GM23338 (cell line): ENCODE results near the gene GJC1. TPM values are rescaled to one million over a fixed set of nuclear protein-coding genes. Genes with fewer than 3 reads are reported as not detected.

Experiments
- ATAC-seq: fragments of 200-7000 bp; cut with Tn5 transposase; 3 replicates; pipeline ENCODE4 v1.9.1; 2020
- DNase-seq: peaks from one replicate; pipeline ENCODE4 v3.0.0-alpha.2; 2015; ENCODE audit warnings: low spot score
- H2AFZ ChIP-seq: fragments of 200-600 bp; sonication (generic); 2 replicates; pipeline ENCODE4 v1.8.0; 2016; ENCODE audit warnings: antibody characterized with exemption, mild to moderate bottlenecking, moderate library complexity
- H3F3A ChIP-seq: fragments of 200-600 bp; sonication (generic); replicated peaks from 2 replicates; pipeline ENCODE4 v1.8.0; 2017; ENCODE audit warnings: antibody characterized with exemption, mixed run types, low read depth
- H3K27ac ChIP-seq: fragments of 200-600 bp; sonication (generic); 2 replicates; pipeline ENCODE4 v1.6.1; 2016; ENCODE audit warnings: low read depth
- H3K27me3 ChIP-seq: fragments of 200-600 bp; sonication (generic); 2 replicates; pipeline ENCODE4 v1.8.0; 2016; ENCODE audit warnings: mild to moderate bottlenecking, mixed run types, moderate library complexity; ENCODE audit not compliant: insufficient read depth
- H3K36me3 ChIP-seq: fragments of 200-600 bp; sonication (generic); 2 replicates; pipeline ENCODE4 v1.8.0; 2016; ENCODE audit warnings: mild to moderate bottlenecking; ENCODE audit not compliant: insufficient read depth
- H3K4me1 ChIP-seq: fragments of 200-600 bp; sonication (generic); 2 replicates; pipeline ENCODE4 v1.8.0; 2016; ENCODE audit warnings: mild to moderate bottlenecking, moderate library complexity; ENCODE audit not compliant: insufficient read depth
- H3K4me2 ChIP-seq: fragments of 200-600 bp; sonication (generic); 2 replicates; pipeline ENCODE4 v1.7.1; 2017; ENCODE audit warnings: mixed run types
- H3K4me3 ChIP-seq: fragments of 200-600 bp; sonication (generic); 2 replicates; pipeline ENCODE4 v1.6.1; 2016; ENCODE audit warnings: mixed run types
- H3K79me2 ChIP-seq: fragments of 200-600 bp; sonication (generic); replicated peaks from 2 replicates; pipeline ENCODE4 v1.8.0; 2017; ENCODE audit warnings: mild to moderate bottlenecking; ENCODE audit not compliant: insufficient read depth
- H3K9me2 ChIP-seq: fragments of 200-600 bp; sonication (generic); 2 replicates; pipeline ENCODE4 v1.8.0; 2017; ENCODE audit not compliant: insufficient read depth
- H4K20me1 ChIP-seq: fragments of 200-600 bp; sonication (generic); replicated peaks from 2 replicates; pipeline ENCODE4 v1.8.0; 2017; ENCODE audit warnings: mild to moderate bottlenecking; ENCODE audit not compliant: insufficient read depth
- H3K27ac Mint-ChIP-seq: 2 replicates; pipeline ENCODE4 v1.8.0; 2020; ENCODE audit warnings: inconsistent platforms, mild to moderate bottlenecking, moderate library complexity, mixed read lengths
- H3K27me3 Mint-ChIP-seq: 3 replicates; pipeline ENCODE4 v1.8.0; 2022; ENCODE audit warnings: low read depth, mild to moderate bottlenecking, moderate library complexity, mixed read lengths, inconsistent platforms; ENCODE audit not compliant: insufficient read depth, poor library complexity
- H3K36me3 Mint-ChIP-seq: 3 replicates; pipeline ENCODE4 v1.8.0; 2021; ENCODE audit warnings: low read depth, mild to moderate bottlenecking, inconsistent platforms, moderate library complexity, mixed read lengths
- H3K4me1 Mint-ChIP-seq: 3 replicates; pipeline ENCODE4 v1.8.0; 2020; ENCODE audit warnings: mild to moderate bottlenecking, inconsistent platforms, mixed read lengths
- H3K4me3 Mint-ChIP-seq: 3 replicates; pipeline ENCODE4 v1.8.0; 2021; ENCODE audit warnings: moderate library complexity, mild to moderate bottlenecking, inconsistent platforms, mixed read lengths
- H3K9me3 Mint-ChIP-seq: 3 replicates; pipeline ENCODE4 v1.8.0; 2020; ENCODE audit warnings: moderate library complexity, mild to moderate bottlenecking, inconsistent platforms, mixed read lengths
- EZH2 ChIP-seq: fragments of 200-600 bp; sonication (generic); IDR thresholded peaks from one replicate; pipeline ENCODE4 v1.8.0; 2017; ENCODE audit warnings: antibody characterized with exemption, mild to moderate bottlenecking, low read depth; ENCODE audit not compliant: unreplicated experiment
- EZH2phosphoT487 ChIP-seq: fragments of 200-600 bp; sonication (generic); IDR thresholded peaks from one replicate; pipeline ENCODE4 v1.8.1; 2018; ENCODE audit warnings: antibody characterized with exemption; ENCODE audit not compliant: unreplicated experiment
- POLR2AphosphoS5 ChIP-seq: IDR thresholded peaks from 2 replicates; pipeline ENCODE4 v1.6.1; 2016; ENCODE audit warnings: antibody characterized with exemption, low read depth
- ZNF331 ChIP-seq: fragments of 250-450 bp; sonication (Bioruptor Pico); IDR thresholded peaks from 2 replicates; pipeline ENCODE4 v1.5.0; 2020; ENCODE audit warnings: low read depth, mild to moderate bottlenecking, moderate library complexity
- polyA plus RNA-seq: library from polyadenylated mRNA; unstranded; fragments of >200 nt; fragmentation: Nextera tagmentation; extraction: Ambion mirVana; gene quantifications from 2 replicates; pipeline ENCODE4 v1.2.1, GENCODE V29; 2016
- total RNA-seq: library from RNA; depleted of rRNA; stranded (reverse); fragments of >200 nt; shearing (Covaris generic); gene quantifications from 2 replicates; pipeline ENCODE4 v1.2.3, GENCODE V29; 2014
- TF ChIP-seq, protein P1 (sequence below): fragments of 250-450 bp; sonication (Bioruptor Pico); IDR thresholded peaks from 2 replicates; pipeline ENCODE4 v1.5.0; 2020; ENCODE audit warnings: mild to moderate bottlenecking, moderate library complexity
- TF ChIP-seq, protein P2 (sequence below), 2 experiments: fragments of 200-600 bp in 1 of 2; sonication (generic) in 1 of 2; conservative IDR thresholded peaks; 2 replicates each; pipeline versions ENCODE4 v1.5.1 to v1.6.1; 2016 to 2017; ENCODE audit warnings: antibody characterized with exemption in 2 of 2, low read depth in 2 of 2, mild to moderate bottlenecking in 2 of 2, moderate library complexity in 1 of 2

Gene GJC1
- total and polyA plus RNA-seq, 2 experiments from 2014 or later: 34.7 to 99.2 TPM

DNA sequence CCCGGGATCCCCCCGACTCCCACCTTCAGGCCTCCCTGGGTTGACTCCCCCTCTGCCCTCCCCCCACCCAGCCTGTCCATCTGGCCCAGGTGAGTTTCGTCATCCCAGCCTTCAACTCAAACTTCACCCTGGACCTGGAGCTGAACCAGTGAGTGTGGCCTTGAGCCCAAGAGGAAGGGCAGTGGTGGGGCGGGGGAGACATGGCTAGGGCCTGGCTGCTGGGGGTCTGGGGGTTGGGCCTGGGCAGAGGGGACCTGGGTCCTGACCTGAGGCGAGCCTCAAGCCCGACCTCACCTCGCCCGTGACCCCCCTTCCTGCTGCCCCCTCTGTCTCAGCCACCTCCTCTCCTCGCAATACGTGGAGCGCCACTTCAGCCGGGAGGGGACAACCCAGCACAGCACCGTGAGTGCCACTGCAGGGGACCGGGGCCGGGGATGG lies 60.4 kb downstream of the GJC1 start (continued):
- TF ChIP-seq, protein P1, sequence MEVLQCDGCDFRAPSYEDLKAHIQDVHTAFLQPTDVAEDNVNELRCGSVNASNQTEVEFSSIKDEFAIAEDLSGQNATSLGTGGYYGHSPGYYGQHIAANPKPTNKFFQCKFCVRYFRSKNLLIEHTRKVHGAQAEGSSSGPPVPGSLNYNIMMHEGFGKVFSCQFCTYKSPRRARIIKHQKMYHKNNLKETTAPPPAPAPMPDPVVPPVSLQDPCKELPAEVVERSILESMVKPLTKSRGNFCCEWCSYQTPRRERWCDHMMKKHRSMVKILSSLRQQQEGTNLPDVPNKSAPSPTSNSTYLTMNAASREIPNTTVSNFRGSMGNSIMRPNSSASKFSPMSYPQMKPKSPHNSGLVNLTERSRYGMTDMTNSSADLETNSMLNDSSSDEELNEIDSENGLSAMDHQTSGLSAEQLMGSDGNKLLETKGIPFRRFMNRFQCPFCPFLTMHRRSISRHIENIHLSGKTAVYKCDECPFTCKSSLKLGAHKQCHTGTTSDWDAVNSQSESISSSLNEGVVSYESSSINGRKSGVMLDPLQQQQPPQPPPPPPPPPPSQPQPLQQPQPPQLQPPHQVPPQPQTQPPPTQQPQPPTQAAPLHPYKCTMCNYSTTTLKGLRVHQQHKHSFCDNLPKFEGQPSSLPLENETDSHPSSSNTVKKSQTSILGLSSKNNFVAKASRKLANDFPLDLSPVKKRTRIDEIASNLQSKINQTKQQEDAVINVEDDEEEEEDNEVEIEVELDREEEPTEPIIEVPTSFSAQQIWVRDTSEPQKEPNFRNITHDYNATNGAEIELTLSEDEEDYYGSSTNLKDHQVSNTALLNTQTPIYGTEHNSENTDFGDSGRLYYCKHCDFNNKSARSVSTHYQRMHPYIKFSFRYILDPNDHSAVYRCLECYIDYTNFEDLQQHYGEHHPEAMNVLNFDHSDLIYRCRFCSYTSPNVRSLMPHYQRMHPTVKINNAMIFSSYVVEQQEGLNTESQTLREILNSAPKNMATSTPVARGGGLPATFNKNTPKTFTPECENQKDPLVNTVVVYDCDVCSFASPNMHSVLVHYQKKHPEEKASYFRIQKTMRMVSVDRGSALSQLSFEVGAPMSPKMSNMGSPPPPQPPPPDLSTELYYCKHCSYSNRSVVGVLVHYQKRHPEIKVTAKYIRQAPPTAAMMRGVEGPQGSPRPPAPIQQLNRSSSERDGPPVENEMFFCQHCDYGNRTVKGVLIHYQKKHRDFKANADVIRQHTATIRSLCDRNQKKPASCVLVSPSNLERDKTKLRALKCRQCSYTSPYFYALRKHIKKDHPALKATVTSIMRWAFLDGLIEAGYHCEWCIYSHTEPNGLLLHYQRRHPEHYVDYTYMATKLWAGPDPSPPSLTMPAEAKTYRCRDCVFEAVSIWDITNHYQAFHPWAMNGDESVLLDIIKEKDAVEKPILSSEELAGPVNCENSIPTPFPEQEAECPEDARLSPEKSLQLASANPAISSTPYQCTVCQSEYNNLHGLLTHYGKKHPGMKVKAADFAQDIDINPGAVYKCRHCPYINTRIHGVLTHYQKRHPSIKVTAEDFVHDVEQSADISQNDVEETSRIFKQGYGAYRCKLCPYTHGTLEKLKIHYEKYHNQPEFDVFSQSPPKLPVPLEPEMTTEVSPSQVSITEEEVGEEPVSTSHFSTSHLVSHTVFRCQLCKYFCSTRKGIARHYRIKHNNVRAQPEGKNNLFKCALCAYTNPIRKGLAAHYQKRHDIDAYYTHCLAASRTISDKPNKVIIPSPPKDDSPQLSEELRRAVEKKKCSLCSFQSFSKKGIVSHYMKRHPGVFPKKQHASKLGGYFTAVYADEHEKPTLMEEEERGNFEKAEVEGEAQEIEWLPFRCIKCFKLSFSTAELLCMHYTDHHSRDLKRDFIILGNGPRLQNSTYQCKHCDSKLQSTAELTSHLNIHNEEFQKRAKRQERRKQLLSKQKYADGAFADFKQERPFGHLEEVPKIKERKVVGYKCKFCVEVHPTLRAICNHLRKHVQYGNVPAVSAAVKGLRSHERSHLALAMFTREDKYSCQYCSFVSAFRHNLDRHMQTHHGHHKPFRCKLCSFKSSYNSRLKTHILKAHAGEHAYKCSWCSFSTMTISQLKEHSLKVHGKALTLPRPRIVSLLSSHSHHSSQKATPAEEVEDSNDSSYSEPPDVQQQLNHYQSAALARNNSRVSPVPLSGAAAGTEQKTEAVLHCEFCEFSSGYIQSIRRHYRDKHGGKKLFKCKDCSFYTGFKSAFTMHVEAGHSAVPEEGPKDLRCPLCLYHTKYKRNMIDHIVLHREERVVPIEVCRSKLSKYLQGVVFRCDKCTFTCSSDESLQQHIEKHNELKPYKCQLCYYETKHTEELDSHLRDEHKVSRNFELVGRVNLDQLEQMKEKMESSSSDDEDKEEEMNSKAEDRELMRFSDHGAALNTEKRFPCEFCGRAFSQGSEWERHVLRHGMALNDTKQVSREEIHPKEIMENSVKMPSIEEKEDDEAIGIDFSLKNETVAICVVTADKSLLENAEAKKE: no peak
- TF ChIP-seq POLR2AphosphoS5: no peak

DNA sequence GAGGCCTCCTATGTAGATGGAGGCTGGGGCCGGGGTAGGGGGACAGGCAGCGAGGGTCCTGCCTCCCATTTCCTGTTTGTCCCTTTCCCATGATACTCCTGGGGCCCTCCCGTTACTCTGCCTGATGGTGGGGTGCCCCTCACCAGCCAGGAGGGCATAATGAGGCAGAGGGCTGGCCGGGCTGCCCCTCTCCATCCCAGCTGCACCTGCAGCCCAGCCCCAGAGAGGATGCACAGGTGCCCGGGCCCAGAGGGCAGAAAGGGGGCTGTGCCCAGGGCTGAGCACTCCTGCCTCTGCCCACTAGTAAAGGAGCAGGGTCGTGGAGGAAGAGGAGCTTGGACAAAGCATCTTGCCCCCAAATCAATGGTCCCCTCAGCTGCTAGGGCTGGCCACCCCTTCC lies 60.9 kb downstream of the GJC1 start:
- peaks cover 19% of the 10 kb centered on the region for H3K27me3 Mint-ChIP-seq
- no peak overlapping the region for H3K27ac Mint-ChIP-seq
- TF ChIP-seq EZH2phosphoT487 (no peak), EZH2 (no peak), ZNF331 (CRISPR knock-in tag) (no peak)
- TF ChIP-seq, protein P2, sequence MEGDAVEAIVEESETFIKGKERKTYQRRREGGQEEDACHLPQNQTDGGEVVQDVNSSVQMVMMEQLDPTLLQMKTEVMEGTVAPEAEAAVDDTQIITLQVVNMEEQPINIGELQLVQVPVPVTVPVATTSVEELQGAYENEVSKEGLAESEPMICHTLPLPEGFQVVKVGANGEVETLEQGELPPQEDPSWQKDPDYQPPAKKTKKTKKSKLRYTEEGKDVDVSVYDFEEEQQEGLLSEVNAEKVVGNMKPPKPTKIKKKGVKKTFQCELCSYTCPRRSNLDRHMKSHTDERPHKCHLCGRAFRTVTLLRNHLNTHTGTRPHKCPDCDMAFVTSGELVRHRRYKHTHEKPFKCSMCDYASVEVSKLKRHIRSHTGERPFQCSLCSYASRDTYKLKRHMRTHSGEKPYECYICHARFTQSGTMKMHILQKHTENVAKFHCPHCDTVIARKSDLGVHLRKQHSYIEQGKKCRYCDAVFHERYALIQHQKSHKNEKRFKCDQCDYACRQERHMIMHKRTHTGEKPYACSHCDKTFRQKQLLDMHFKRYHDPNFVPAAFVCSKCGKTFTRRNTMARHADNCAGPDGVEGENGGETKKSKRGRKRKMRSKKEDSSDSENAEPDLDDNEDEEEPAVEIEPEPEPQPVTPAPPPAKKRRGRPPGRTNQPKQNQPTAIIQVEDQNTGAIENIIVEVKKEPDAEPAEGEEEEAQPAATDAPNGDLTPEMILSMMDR (conservative IDR thresholded peaks at IDR 0.05; ENCODE audit: low read depth in 2 of 2): no peak
- Histone ChIP-seq H3K79me2 (no peaks in the 10 kb centered on the region), H4K20me1 (0 out of 2 replicates have a peak, but pooled peaks cover 5% of the 10 kb centered on the region), H3K27ac (no peak overlapping the region), H3K9me2 (no peaks in the 10 kb centered on the region), H3K4me3 (no peak overlapping the region), H3K36me3 (no peaks in the 10 kb centered on the region), H3K27me3 (no peaks in the 10 kb centered on the region), H2AFZ (no peak overlapping the region), H3K4me1 (peaks cover 4% of the 10 kb centered on the region; the same call in 1 of the 2 replicates), H3K4me2 (no peak overlapping the region), H3F3A (no peaks in the 10 kb centered on the region)
- H3K36me3 Mint-ChIP-seq: no peaks in the 10 kb centered on the region
- ATAC-seq: no peak
- H3K9me3 Mint-ChIP-seq: no peaks in the 10 kb centered on the region
- peaks cover 17% of the 10 kb centered on the region for H3K4me1 Mint-ChIP-seq
- no peak overlapping the region for H3K4me3 Mint-ChIP-seq
- DNase-seq: no peak
